Neural progenitor cell (in vitro differentiated cells): ENCODE results near the gene TOR4A. TPM values are rescaled to one million over a fixed set of nuclear protein-coding genes. Genes with fewer than 3 reads are reported as not detected.
A peak's percentile ranks its signal among the peaks of the same experiment; 100 is the strongest.

Experiments
- DNase-seq: peaks from one replicate; pipeline ENCODE4 v3.0.0-alpha.2; 2016; ENCODE audit warnings: low spot score
- H2AFZ ChIP-seq: fragments of 200-600 bp; sonication (generic); replicated peaks from 2 replicates; pipeline ENCODE4 v1.6.1; 2016; ENCODE audit warnings: antibody characterized with exemption
- H3F3A ChIP-seq: fragments of 200-600 bp; sonication (generic); 2 replicates; pipeline ENCODE4 v1.6.1; 2016; ENCODE audit warnings: antibody characterized with exemption, low read depth
- H3K27ac ChIP-seq: fragments of 200-600 bp; sonication (generic); 2 replicates; pipeline ENCODE4 v1.5.1; 2016; ENCODE audit warnings: mild to moderate bottlenecking
- H3K27me3 ChIP-seq: fragments of 200-600 bp; sonication (generic); 2 replicates; pipeline ENCODE4 v1.6.1; 2016; ENCODE audit warnings: mild to moderate bottlenecking, moderate library complexity
- H3K36me3 ChIP-seq: fragments of 200-600 bp; sonication (generic); 2 replicates; pipeline ENCODE4 v1.5.1; 2016
- H3K4me1 ChIP-seq: fragments of 200-600 bp; sonication (generic); 2 replicates; pipeline ENCODE4 v1.6.1; 2016; ENCODE audit warnings: mixed run types
- H3K4me2 ChIP-seq: fragments of 200-600 bp; sonication (generic); 2 replicates; pipeline ENCODE4 v1.6.1; 2016
- H3K4me3 ChIP-seq: fragments of 200-600 bp; sonication (generic); 2 replicates; pipeline ENCODE4 v1.5.1; 2016
- H3K79me2 ChIP-seq: fragments of 200-600 bp; sonication (generic); 2 replicates; pipeline ENCODE4 v1.6.1; 2016; ENCODE audit warnings: low read depth
- H3K9ac ChIP-seq: fragments of 200-600 bp; sonication (generic); 2 replicates; pipeline ENCODE4 v1.6.1; 2016
- H3K9me3 ChIP-seq: fragments of 200-600 bp; sonication (generic); 2 replicates; pipeline ENCODE4 v1.5.1; 2016; ENCODE audit warnings: low read depth
- H4K20me1 ChIP-seq: fragments of 200-600 bp; sonication (generic); 2 replicates; pipeline ENCODE4 v1.6.1; 2016; ENCODE audit warnings: low read depth
- H3K27ac Mint-ChIP-seq: 3 replicates; pipeline ENCODE4 v1.8.0; 2021; ENCODE audit warnings: mixed read lengths
- H3K27me3 Mint-ChIP-seq: 2 replicates; pipeline ENCODE4 v1.8.0; 2022; ENCODE audit warnings: low read depth, mild to moderate bottlenecking, inconsistent platforms, moderate library complexity, mixed read lengths; ENCODE audit not compliant: insufficient read depth
- H3K36me3 Mint-ChIP-seq: 3 replicates; pipeline ENCODE4 v1.8.0; 2021; ENCODE audit warnings: mixed read lengths
- H3K4me1 Mint-ChIP-seq: 3 replicates; pipeline ENCODE4 v1.8.0; 2021; ENCODE audit warnings: mixed read lengths
- H3K4me3 Mint-ChIP-seq: 3 replicates; pipeline ENCODE4 v1.8.0; 2021; ENCODE audit warnings: mild to moderate bottlenecking, moderate library complexity, mixed read lengths
- H3K9me3 Mint-ChIP-seq: 3 replicates; pipeline ENCODE4 v1.8.0; 2020; ENCODE audit warnings: mixed read lengths
- CTCF ChIP-seq: fragments of 200-600 bp; sonication (generic); IDR thresholded peaks from 2 replicates; pipeline ENCODE4 v1.5.1; 2017; ENCODE audit warnings: antibody characterized with exemption, mild to moderate bottlenecking
- EZH2 ChIP-seq: fragments of 200-600 bp; sonication (generic); IDR thresholded peaks from 2 replicates; pipeline ENCODE4 v1.6.1; 2017; ENCODE audit warnings: antibody characterized with exemption, mild to moderate bottlenecking, moderate library complexity
- EZH2phosphoT487 ChIP-seq: fragments of 200-600 bp; sonication (generic); IDR thresholded peaks from 2 replicates; pipeline ENCODE4 v1.6.1; 2017; ENCODE audit warnings: antibody characterized with exemption
- total RNA-seq: library from RNA; depleted of rRNA; stranded (reverse); fragments of >200 nt; gene quantifications from 2 replicates; pipeline ENCODE4 v1.2.3, GENCODE V29; 2015; ENCODE audit warnings: low replicate concordance

The TOR4A gene
- total RNA-seq, 1 donor from 2014 or later = 0.39 TPM

GRCh38 chr9:137295849-137296669 lies 18.5 kb downstream of the TOR4A start:
- no peak overlapping the region for H2AFZ ChIP-seq
- H3K9me3 ChIP-seq = no peaks in the 10 kb centered on the region
- Mint-ChIP-seq H3K4me3 (peak overlapping the region; percentile 83), H3K27me3 (peaks cover 14% of the 10 kb centered on the region), H3K4me1 (peaks cover 36% of the 10 kb centered on the region), H3K9me3 (peaks cover 2% of the 10 kb centered on the region), H3K27ac (no peak overlapping the region), H3K36me3 (peaks cover 3% of the 10 kb centered on the region)
- H3K79me2 ChIP-seq = peaks cover 14% of the 10 kb centered on the region
- H3K4me3 ChIP-seq = peak overlapping the region; percentile 39
- peaks cover 63% of the 10 kb centered on the region for H3K27me3 ChIP-seq
- no peak overlapping the region for H3K9ac ChIP-seq
- H3K4me2 ChIP-seq = peak overlapping the region; percentile 72
- TF ChIP-seq CTCF (no peak), EZH2 (peak; percentile 32), EZH2phosphoT487 (peak; percentile 27)
- peaks cover 34% of the 10 kb centered on the region for H3K4me1 ChIP-seq
- H3K36me3 ChIP-seq = no peaks in the 10 kb centered on the region
- H4K20me1 ChIP-seq = peaks cover 37% of the 10 kb centered on the region
- H3K27ac ChIP-seq = no peak overlapping the region
- peaks cover 68% of the 10 kb centered on the region for H3F3A ChIP-seq
- DNase-seq = peak; percentile 83

- H3K27me3 ChIP-seq = peaks cover 63% of the 10 kb centered on the region
- H3K36me3 ChIP-seq = no peaks in the 10 kb centered on the region
- Mint-ChIP-seq H3K36me3 (peaks cover 3% of the 10 kb centered on the region), H3K4me1 (peaks cover 36% of the 10 kb centered on the region), H3K4me3 (peak overlapping the region; percentile 83), H3K9me3 (peaks cover 2% of the 10 kb centered on the region), H3K27me3 (peaks cover 14% of the 10 kb centered on the region), H3K27ac (peak overlapping the region; percentile 1)
- peaks cover 42% of the 10 kb centered on the region for H4K20me1 ChIP-seq
- no peak overlapping the region for H2AFZ ChIP-seq
- peak overlapping the region; percentile 72 for H3K4me2 ChIP-seq
- no peak overlapping the region for H3K9ac ChIP-seq
- TF ChIP-seq EZH2phosphoT487 (peak; percentile 5), CTCF (no peak)
- H3K4me1 ChIP-seq = peaks cover 34% of the 10 kb centered on the region
- H3K79me2 ChIP-seq = peaks cover 18% of the 10 kb centered on the region
- peaks cover 74% of the 10 kb centered on the region for H3F3A ChIP-seq
- no peak for DNase-seq
- no peak overlapping the region for H3K27ac ChIP-seq
- peak overlapping the region; percentile 39 for H3K4me3 ChIP-seq
- no peaks in the 10 kb centered on the region for H3K9me3 ChIP-seq
These were observed 19.4 kb downstream of the TOR4A start for GRCh38 chr9:137296670-137297664.

GRCh38 chr9:137297966-137298365 lies 20.4 kb downstream of the TOR4A start:
- Histone ChIP-seq H3K79me2 (peaks cover 18% of the 10 kb centered on the region), H3K4me2 (peak overlapping the region; percentile 99), H3K9me3 (no peaks in the 10 kb centered on the region), H3F3A (peaks cover 77% of the 10 kb centered on the region), H3K27me3 (peaks cover 64% of the 10 kb centered on the region), H2AFZ (no peak overlapping the region), H3K27ac (no peak overlapping the region), H3K9ac (no peak overlapping the region), H3K4me3 (no peak overlapping the region), H3K4me1 (peaks cover 39% of the 10 kb centered on the region), H4K20me1 (peaks cover 42% of the 10 kb centered on the region), H3K36me3 (no peaks in the 10 kb centered on the region)
- H3K4me3 Mint-ChIP-seq = peak overlapping the region; percentile 10
- H3K27ac Mint-ChIP-seq = no peak overlapping the region
- peaks cover 12% of the 10 kb centered on the region for H3K27me3 Mint-ChIP-seq
- H3K4me1 Mint-ChIP-seq = peaks cover 36% of the 10 kb centered on the region
- TF ChIP-seq CTCF (no peak), EZH2phosphoT487 (no peak), EZH2 (no peak)
- peaks cover 2% of the 10 kb centered on the region for H3K9me3 Mint-ChIP-seq
- no peak for DNase-seq
- peaks cover 3% of the 10 kb centered on the region for H3K36me3 Mint-ChIP-seq
